Loucy (cell line): ENCODE results near the gene CCNG2.

Experiments used
- H2AFZ ChIP-seq: fragments of 200-600 bp; sonication (generic); 2 replicates; pipeline ENCODE4 v1.6.0; 2016; ENCODE audit warnings: antibody characterized with exemption, mild to moderate bottlenecking, low read length, moderate library complexity
- H3F3A ChIP-seq: fragments of 200-600 bp; 2 replicates; pipeline ENCODE4 v1.6.0; 2016; ENCODE audit warnings: antibody characterized with exemption, low read depth, mild to moderate bottlenecking
- H3K27me3 ChIP-seq: fragments of 200-600 bp; sonication (generic); 2 replicates; pipeline ENCODE4 v1.6.1; 2014; ENCODE audit warnings: low read length, mild to moderate bottlenecking; ENCODE audit not compliant: insufficient read depth, poor library complexity, severe bottlenecking
- H3K36me3 ChIP-seq: fragments of 200-600 bp; sonication (generic); 2 replicates; pipeline ENCODE4 v1.6.1; 2016; ENCODE audit warnings: low read length; ENCODE audit not compliant: insufficient read depth
- H3K4me1 ChIP-seq: fragments of 200-600 bp; sonication (generic); 2 replicates; pipeline ENCODE4 v1.5.1; 2014; ENCODE audit warnings: low read length, mild to moderate bottlenecking; ENCODE audit not compliant: insufficient read depth, poor library complexity, severe bottlenecking
- H3K4me2 ChIP-seq: fragments of 200-600 bp; sonication (generic); 2 replicates; pipeline ENCODE4 v1.6.0; 2014; ENCODE audit warnings: antibody characterized with exemption, low read length, low read depth, mild to moderate bottlenecking; ENCODE audit not compliant: poor library complexity, severe bottlenecking
- H3K4me3 ChIP-seq: fragments of 200-600 bp; sonication (generic); 2 replicates; pipeline ENCODE4 v1.5.1; 2014; ENCODE audit warnings: low read length, mild to moderate bottlenecking, mixed read lengths; ENCODE audit not compliant: poor library complexity, severe bottlenecking
- H3K79me2 ChIP-seq: fragments of 200-600 bp; sonication (generic); 2 replicates; pipeline ENCODE4 v1.6.1; 2014; ENCODE audit warnings: low read length; ENCODE audit not compliant: insufficient read depth
- H3K9ac ChIP-seq: fragments of 200-600 bp; sonication (generic); 2 replicates; pipeline ENCODE4 v1.6.0; 2014; ENCODE audit warnings: mild to moderate bottlenecking, low read depth, low read length, moderate library complexity; ENCODE audit not compliant: poor library complexity, severe bottlenecking
- H3K9me2 ChIP-seq: fragments of 200-600 bp; sonication (generic); replicated peaks from 2 replicates; pipeline ENCODE4 v1.6.1; 2016; ENCODE audit warnings: low read depth, low read length, mixed read lengths
- H3K9me3 ChIP-seq: fragments of 200-600 bp; sonication (generic); 2 replicates; pipeline ENCODE4 v1.6.1; 2014; ENCODE audit warnings: mild to moderate bottlenecking, antibody characterized with exemption, low read length, low read depth; ENCODE audit not compliant: insufficient read depth
- H4K20me1 ChIP-seq: fragments of 200-600 bp; sonication (generic); 2 replicates; pipeline ENCODE4 v1.6.0; 2014; ENCODE audit warnings: antibody characterized with exemption, low read length, mild to moderate bottlenecking; ENCODE audit not compliant: insufficient read depth, poor library complexity, severe bottlenecking
- CTCF ChIP-seq: fragments of 200-600 bp; sonication (generic); conservative IDR thresholded peaks from 2 replicates; pipeline ENCODE4 v1.5.1; 2014; ENCODE audit warnings: mild to moderate bottlenecking, antibody characterized with exemption, low read length
- EZH2phosphoT487 ChIP-seq: fragments of 200-600 bp; IDR thresholded peaks from 2 replicates; pipeline ENCODE4 v1.6.1; 2018; ENCODE audit warnings: antibody characterized with exemption, mild to moderate bottlenecking, moderate library complexity, borderline replicate concordance

The CCNG2 gene

GRCh38 chr4:77163641-77164040 is 6.6 kb downstream of the CCNG2 start:
- Histone ChIP-seq H3K4me3 (peak overlapping the region; percentile 53), H3K36me3 (peaks cover 88% of the 10 kb centered on the region), H3K9me3 (no peaks in the 10 kb centered on the region), H3K27me3 (no peaks in the 10 kb centered on the region), H3K9me2 (no peaks in the 10 kb centered on the region), H2AFZ (no peak overlapping the region), H3K4me1 (peaks cover 81% of the 10 kb centered on the region), H3K79me2 (peaks cover 98% of the 10 kb centered on the region), H4K20me1 (peaks cover 100% of the 10 kb centered on the region), H3K9ac (peak overlapping the region; percentile 23), H3K4me2 (peak overlapping the region; percentile 68), H3F3A (no peaks in the 10 kb centered on the region; the same call in 1 of the 2 replicates)
- TF ChIP-seq CTCF (no peak), EZH2phosphoT487 (no peak)

GRCh38 chr4:77167173-77167572 is 10.2 kb downstream of the CCNG2 start:
- Histone ChIP-seq H3F3A (no peaks in the 10 kb centered on the region), H3K9me3 (no peaks in the 10 kb centered on the region), H3K27me3 (no peaks in the 10 kb centered on the region), H3K79me2 (peaks cover 67% of the 10 kb centered on the region), H4K20me1 (peaks cover 68% of the 10 kb centered on the region), H3K4me2 (peak overlapping the region; percentile 68), H3K9ac (no peak overlapping the region), H3K4me3 (peak overlapping the region; percentile 38), H3K4me1 (peaks cover 68% of the 10 kb centered on the region), H3K36me3 (peaks cover 84% of the 10 kb centered on the region), H2AFZ (no peak overlapping the region), H3K9me2 (no peaks in the 10 kb centered on the region)
- TF ChIP-seq CTCF (no peak), EZH2phosphoT487 (no peak)

- Histone ChIP-seq H3K9me2 (no peaks in the 10 kb centered on the region), H3K27me3 (no peaks in the 10 kb centered on the region), H3K36me3 (peaks cover 77% of the 10 kb centered on the region), H3K9me3 (no peaks in the 10 kb centered on the region), H2AFZ (no peak overlapping the region), H4K20me1 (peaks cover 61% of the 10 kb centered on the region), H3K79me2 (peaks cover 60% of the 10 kb centered on the region), H3F3A (no peaks in the 10 kb centered on the region), H3K4me1 (peaks cover 61% of the 10 kb centered on the region), H3K9ac (no peak overlapping the region), H3K4me3 (peak overlapping the region; percentile 38), H3K4me2 (peak overlapping the region; percentile 68)
- TF ChIP-seq CTCF (no peak), EZH2phosphoT487 (no peak)
Measured at GRCh38 chr4:77167866-77168265, 10.9 kb downstream of the CCNG2 start.
